Neural progenitor cell (in vitro differentiated cells): ENCODE data around the gene ZC2HC1C. TPM values are rescaled to one million over a fixed set of nuclear protein-coding genes. Genes with fewer than 3 reads are reported as not detected.
A peak's percentile ranks its signal among the peaks of the same experiment; 100 is the strongest.

ENCODE experiments used
- DNase-seq: peaks from one replicate; pipeline ENCODE4 v3.0.0-alpha.2; 2016; ENCODE audit warnings: low spot score
- H2AFZ ChIP-seq: fragments of 200-600 bp; sonication (generic); replicated peaks from 2 replicates; pipeline ENCODE4 v1.6.1; 2016; ENCODE audit warnings: antibody characterized with exemption
- H3F3A ChIP-seq: fragments of 200-600 bp; sonication (generic); 2 replicates; pipeline ENCODE4 v1.6.1; 2016; ENCODE audit warnings: antibody characterized with exemption, low read depth
- H3K27ac ChIP-seq: fragments of 200-600 bp; sonication (generic); 2 replicates; pipeline ENCODE4 v1.5.1; 2016; ENCODE audit warnings: mild to moderate bottlenecking
- H3K27me3 ChIP-seq: fragments of 200-600 bp; sonication (generic); 2 replicates; pipeline ENCODE4 v1.6.1; 2016; ENCODE audit warnings: mild to moderate bottlenecking, moderate library complexity
- H3K36me3 ChIP-seq: fragments of 200-600 bp; sonication (generic); 2 replicates; pipeline ENCODE4 v1.5.1; 2016
- H3K4me1 ChIP-seq: fragments of 200-600 bp; sonication (generic); 2 replicates; pipeline ENCODE4 v1.6.1; 2016; ENCODE audit warnings: mixed run types
- H3K4me2 ChIP-seq: fragments of 200-600 bp; sonication (generic); 2 replicates; pipeline ENCODE4 v1.6.1; 2016
- H3K4me3 ChIP-seq: fragments of 200-600 bp; sonication (generic); 2 replicates; pipeline ENCODE4 v1.5.1; 2016
- H3K79me2 ChIP-seq: fragments of 200-600 bp; sonication (generic); 2 replicates; pipeline ENCODE4 v1.6.1; 2016; ENCODE audit warnings: low read depth
- H3K9ac ChIP-seq: fragments of 200-600 bp; sonication (generic); 2 replicates; pipeline ENCODE4 v1.6.1; 2016
- H3K9me3 ChIP-seq: fragments of 200-600 bp; sonication (generic); 2 replicates; pipeline ENCODE4 v1.5.1; 2016; ENCODE audit warnings: low read depth
- H4K20me1 ChIP-seq: fragments of 200-600 bp; sonication (generic); 2 replicates; pipeline ENCODE4 v1.6.1; 2016; ENCODE audit warnings: low read depth
- H3K27ac Mint-ChIP-seq: 3 replicates; pipeline ENCODE4 v1.8.0; 2021; ENCODE audit warnings: mixed read lengths
- H3K27me3 Mint-ChIP-seq: 2 replicates; pipeline ENCODE4 v1.8.0; 2022; ENCODE audit warnings: low read depth, mild to moderate bottlenecking, inconsistent platforms, moderate library complexity, mixed read lengths; ENCODE audit not compliant: insufficient read depth
- H3K36me3 Mint-ChIP-seq: 3 replicates; pipeline ENCODE4 v1.8.0; 2021; ENCODE audit warnings: mixed read lengths
- H3K4me1 Mint-ChIP-seq: 3 replicates; pipeline ENCODE4 v1.8.0; 2021; ENCODE audit warnings: mixed read lengths
- H3K4me3 Mint-ChIP-seq: 3 replicates; pipeline ENCODE4 v1.8.0; 2021; ENCODE audit warnings: mild to moderate bottlenecking, moderate library complexity, mixed read lengths
- H3K9me3 Mint-ChIP-seq: 3 replicates; pipeline ENCODE4 v1.8.0; 2020; ENCODE audit warnings: mixed read lengths
- CTCF ChIP-seq: fragments of 200-600 bp; sonication (generic); IDR thresholded peaks from 2 replicates; pipeline ENCODE4 v1.5.1; 2017; ENCODE audit warnings: antibody characterized with exemption, mild to moderate bottlenecking
- EZH2 ChIP-seq: fragments of 200-600 bp; sonication (generic); IDR thresholded peaks from 2 replicates; pipeline ENCODE4 v1.6.1; 2017; ENCODE audit warnings: antibody characterized with exemption, mild to moderate bottlenecking, moderate library complexity
- EZH2phosphoT487 ChIP-seq: fragments of 200-600 bp; sonication (generic); IDR thresholded peaks from 2 replicates; pipeline ENCODE4 v1.6.1; 2017; ENCODE audit warnings: antibody characterized with exemption
- total RNA-seq: library from RNA; depleted of rRNA; stranded (reverse); fragments of >200 nt; gene quantifications from 2 replicates; pipeline ENCODE4 v1.2.3, GENCODE V29; 2015; ENCODE audit warnings: low replicate concordance

ZC2HC1C gene
- total RNA-seq, 1 donor from 2014 or later, result 0.94 TPM

GRCh38 chr14:75121552-75121951 is 52.1 kb downstream of the ZC2HC1C start:
- TF ChIP-seq CTCF (no peak), EZH2phosphoT487 (no peak), EZH2 (no peak)
- no peaks in the 10 kb centered on the region for H3K9me3 ChIP-seq
- peaks cover 5% of the 10 kb centered on the region for H3K79me2 ChIP-seq
- DNase-seq, result no peak
- no peaks in the 10 kb centered on the region for H3K27me3 ChIP-seq
- no peak overlapping the region for H3K9ac ChIP-seq
- H2AFZ ChIP-seq, result no peak overlapping the region
- no peak overlapping the region for H3K27ac ChIP-seq
- no peaks in the 10 kb centered on the region for H3K36me3 ChIP-seq
- H3K27me3 Mint-ChIP-seq, result no peaks in the 10 kb centered on the region
- H3K4me1 Mint-ChIP-seq, result peaks cover 12% of the 10 kb centered on the region
- H3K4me3 ChIP-seq, result no peak overlapping the region
- H3K27ac Mint-ChIP-seq, result no peak overlapping the region
- no peak overlapping the region for H3K4me2 ChIP-seq
- no peaks in the 10 kb centered on the region for H3K9me3 Mint-ChIP-seq
- no peaks in the 10 kb centered on the region for H3F3A ChIP-seq
- H3K4me1 ChIP-seq, result no peaks in the 10 kb centered on the region
- H3K36me3 Mint-ChIP-seq, result peaks cover 13% of the 10 kb centered on the region
- H4K20me1 ChIP-seq, result no peaks in the 10 kb centered on the region
- no peak overlapping the region for H3K4me3 Mint-ChIP-seq

- Histone ChIP-seq H3F3A (no peaks in the 10 kb centered on the region), H3K27ac (no peak overlapping the region), H3K4me3 (no peak overlapping the region), H3K9me3 (no peaks in the 10 kb centered on the region), H3K4me2 (no peak overlapping the region), H4K20me1 (no peaks in the 10 kb centered on the region), H3K9ac (no peak overlapping the region), H2AFZ (no peak overlapping the region), H3K27me3 (no peaks in the 10 kb centered on the region), H3K79me2 (peaks cover 5% of the 10 kb centered on the region), H3K36me3 (no peaks in the 10 kb centered on the region), H3K4me1 (no peaks in the 10 kb centered on the region)
- Mint-ChIP-seq H3K9me3 (no peaks in the 10 kb centered on the region), H3K36me3 (peaks cover 5% of the 10 kb centered on the region), H3K27me3 (no peaks in the 10 kb centered on the region), H3K4me3 (no peak overlapping the region), H3K27ac (no peak overlapping the region), H3K4me1 (peaks cover 21% of the 10 kb centered on the region)
- TF ChIP-seq CTCF (no peak), EZH2phosphoT487 (no peak), EZH2 (no peak)
- DNase-seq, result no peak
Observed at GRCh38 chr14:75123991-75124390, 54.5 kb downstream of the ZC2HC1C start.

GRCh38 chr14:75125617-75126016 is 56.2 kb downstream of the ZC2HC1C start:
- TF ChIP-seq CTCF, result no peak
- TF ChIP-seq EZH2, result no peak
- no peak for TF ChIP-seq EZH2phosphoT487
- Histone ChIP-seq H3F3A (no peaks in the 10 kb centered on the region), H3K4me1 (no peaks in the 10 kb centered on the region), H3K36me3 (no peaks in the 10 kb centered on the region), H3K9me3 (no peaks in the 10 kb centered on the region), H3K4me2 (peak overlapping the region; percentile 72), H2AFZ (no peak overlapping the region), H3K27ac (no peak overlapping the region), H3K27me3 (no peaks in the 10 kb centered on the region), H4K20me1 (no peaks in the 10 kb centered on the region), H3K9ac (no peak overlapping the region), H3K4me3 (peak overlapping the region; percentile 51), H3K79me2 (peaks cover 5% of the 10 kb centered on the region)
- Mint-ChIP-seq H3K4me1 (peaks cover 21% of the 10 kb centered on the region), H3K4me3 (peak overlapping the region; percentile 83), H3K36me3 (peaks cover 4% of the 10 kb centered on the region), H3K27me3 (peaks cover 2% of the 10 kb centered on the region), H3K9me3 (no peaks in the 10 kb centered on the region), H3K27ac (no peak overlapping the region)
- DNase-seq, result no peak
